ENCODE results near the gene ARL4A. TPM values are rescaled to one million over a fixed set of nuclear protein-coding genes. Genes with fewer than 3 reads are reported as not detected.
A peak's percentile ranks its signal among the peaks of the same experiment; 100 is the strongest.

Gene ARL4A
- total and polyA plus RNA-seq, 9 of the 15 experiments (the other 6 are each of a cell fraction or from before 2014, with no cell fraction given), result 118 to 688 (median 172) TPM

GRCh38 chr7:12686234-12686890, 1.1 kb upstream of the ARL4A start (continued):
- no peak for TF ChIP-seq TSHZ1 (CRISPR knock-in tag; IDR thresholded peaks at IDR 0.05)
- no peak for TF ChIP-seq ELF2 (CRISPR knock-in tag; IDR thresholded peaks at IDR 0.05)
- no peak for TF ChIP-seq ZNF354B (CRISPR knock-in tag; IDR thresholded peaks at IDR 0.05)
- no peak for TF ChIP-seq NUFIP1 (IDR thresholded peaks at IDR 0.05; ENCODE audit: partially characterized antibody)
- TF ChIP-seq CLOCK (CRISPR knock-in tag; IDR thresholded peaks at IDR 0.05; ENCODE audit: borderline replicate concordance), result peak; percentile 37; the same call in 1 of the 2 replicates
- TF ChIP-seq ZNF696 (CRISPR knock-in tag; conservative IDR thresholded peaks at IDR 0.05), result no peak
- no peak for TF ChIP-seq ARNT (IDR thresholded peaks at IDR 0.05)
- peak in 1 of 2 experiments; percentile 59; a peak in 2 of 4 replicates for TF ChIP-seq ZNF639 (CRISPR knock-in tag; conservative IDR thresholded peaks at IDR 0.05 in 1 of 2, IDR thresholded peaks at IDR 0.05 in 1 of 2)
- no peak; the same call in none of the 2 replicates for TF ChIP-seq ZSCAN29 (IDR thresholded peaks at IDR 0.05)
- TF ChIP-seq RBBP5 (IDR thresholded peaks at IDR 0.05; ENCODE audit: borderline replicate concordance, insufficient read depth, low read length, poor library complexity, severe bottlenecking), result peak; percentile 50
- TF ChIP-seq FOS (IDR thresholded peaks at IDR 0.05; ENCODE audit: extremely low read depth, insufficient read length), result no peak
- TF ChIP-seq DLX4 (CRISPR knock-in tag; IDR thresholded peaks at IDR 0.05), result no peak
- TF ChIP-seq PPARD (CRISPR knock-in tag; IDR thresholded peaks at IDR 0.05), result no peak
- TF ChIP-seq NCOA6 (IDR thresholded peaks at IDR 0.05), result no peak
- TF ChIP-seq DDX20 (tag; IDR thresholded peaks at IDR 0.05; ENCODE audit: low read depth), result no peak
- TF ChIP-seq MCM7 (IDR thresholded peaks at IDR 0.05), result no peak
- no peak for TF ChIP-seq ZNF3 (CRISPR knock-in tag; IDR thresholded peaks at IDR 0.05)
- TF ChIP-seq ZNF695 (CRISPR knock-in tag; IDR thresholded peaks at IDR 0.05), result no peak
- no peak for TF ChIP-seq KAT8 (IDR thresholded peaks at IDR 0.05; ENCODE audit: low read depth)
- TF ChIP-seq MYNN (IDR thresholded peaks at IDR 0.05), result peak; percentile 80; the same call in 1 of the 2 replicates
- no peak for TF ChIP-seq MYNN (CRISPR knock-in tag; IDR thresholded peaks at IDR 0.05)
